ENCODE measurements around the gene KCNIP4.

- TF ChIP-seq CTCF (IDR thresholded peaks at IDR 0.05) (no peak), POLR2A (IDR thresholded peaks at IDR 0.05) (no peak)
Observed at GRCh38 chr4:21780148-21780547, 168.4 kb downstream of the KCNIP4 start.
